NCI-H2227 (cell line): ENCODE measurements around the gene PPP2R3A.

Source experiments
- DNase-seq: peaks from one replicate; lab custom pipeline; 2025; ENCODE audit not compliant: unreplicated experiment; lab: John Stamatoyannopoulos, UW

Gene PPP2R3A

GRCh38 chr3:135970506-135971116, 5.1 kb downstream of the PPP2R3A start:
- DNase-seq = no peak

DNA sequence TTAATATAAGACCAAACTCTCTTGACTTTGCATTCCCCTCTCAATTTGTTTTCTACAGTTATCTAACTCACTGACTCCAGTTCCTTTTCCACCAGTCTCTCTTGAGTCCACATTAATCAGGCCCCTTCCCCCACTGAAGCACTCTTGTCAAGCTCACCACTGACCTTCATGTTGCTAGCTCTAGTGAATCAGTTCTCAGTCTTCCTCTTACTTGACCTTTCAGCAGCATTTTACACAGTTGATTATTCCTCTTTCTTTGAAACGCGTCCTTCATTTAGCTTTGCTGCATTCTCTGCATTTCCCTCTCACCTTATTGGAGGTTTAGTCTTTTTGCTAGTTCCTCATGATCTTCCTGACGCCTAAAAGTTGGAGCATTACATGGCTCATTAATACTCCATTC, 8.3 kb downstream of the PPP2R3A start:
- DNase-seq = no peak

DNA sequence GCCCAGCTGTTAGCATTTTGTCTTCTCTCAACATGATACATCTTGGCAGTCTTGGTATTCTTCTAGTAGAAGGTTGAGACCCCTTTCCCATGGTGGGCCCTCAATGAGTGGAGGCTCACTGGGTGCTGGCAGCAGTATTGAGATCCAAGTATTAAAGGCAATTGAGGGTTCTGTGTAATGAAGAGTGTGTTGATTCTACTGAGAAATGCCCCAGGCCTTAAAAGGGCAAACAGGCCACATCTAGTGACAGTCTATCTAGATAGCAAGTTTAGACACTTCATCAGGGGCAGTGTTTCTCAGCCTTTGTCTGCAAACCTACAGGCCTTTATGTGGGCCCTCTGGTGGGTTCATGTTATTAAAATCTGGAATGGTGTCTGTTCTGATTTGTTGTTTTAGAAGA, 9.5 kb downstream of the PPP2R3A start:
- DNase-seq = no peak

DNA sequence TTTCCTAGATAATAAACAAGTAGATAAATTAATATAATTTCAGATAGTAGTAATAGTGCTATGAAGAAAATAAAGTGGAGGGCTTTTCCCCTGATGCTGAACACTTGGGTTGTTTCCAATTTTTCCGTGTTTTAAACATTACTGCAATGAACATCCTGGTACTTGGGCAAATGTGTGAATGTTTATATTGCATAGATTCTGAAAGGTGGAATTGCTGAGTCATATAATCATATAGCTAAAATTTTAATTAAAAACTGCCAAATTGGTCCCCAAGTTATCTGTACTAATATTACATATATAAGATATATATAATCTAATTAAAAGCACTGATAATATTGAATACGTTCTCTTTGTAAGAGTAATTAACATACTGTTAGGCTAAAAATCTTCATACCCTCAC, 10.0 kb downstream of the PPP2R3A start:
- DNase-seq = no peak

GRCh38 chr3:135980343-135980742, 14.8 kb downstream of the PPP2R3A start:
- DNase-seq = no peak

GRCh38 chr3:135981701-135982403, 16.3 kb downstream of the PPP2R3A start:
- DNase-seq = no peak

- no peak for DNase-seq
These were observed 16.9 kb downstream of the PPP2R3A start for GRCh38 chr3:135982404-135982761.

DNA sequence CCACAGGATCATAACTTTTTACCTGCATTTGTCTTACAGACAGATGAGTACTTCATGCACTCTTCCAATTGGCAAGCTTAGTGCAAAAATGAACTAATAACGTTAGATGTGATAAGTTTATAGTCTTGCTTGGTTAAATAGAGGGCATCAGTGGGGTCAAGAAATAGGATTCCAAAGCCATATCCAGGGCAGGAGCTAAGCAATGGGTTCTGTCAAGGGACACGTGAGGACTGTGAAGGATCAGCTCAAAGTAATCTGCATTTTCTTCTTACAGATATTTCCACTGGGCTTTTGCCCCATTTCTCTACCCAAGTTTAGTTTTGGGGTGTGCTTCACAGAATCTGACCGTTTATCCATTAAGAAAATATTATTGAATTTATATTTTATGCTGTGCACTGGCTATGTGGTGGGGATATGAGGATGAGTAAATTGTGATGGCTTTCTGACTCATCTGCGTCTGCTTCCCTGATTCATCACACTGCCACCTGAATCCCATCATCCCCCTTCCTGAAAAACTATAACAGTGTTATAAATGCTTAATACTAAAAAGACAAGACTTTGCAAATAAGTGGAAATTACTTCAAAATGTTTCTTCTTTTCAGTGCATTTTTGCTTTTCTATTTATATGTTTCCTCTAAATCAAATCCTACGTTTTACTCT, 17.5 kb downstream of the PPP2R3A start:
- no peak for DNase-seq

DNA sequence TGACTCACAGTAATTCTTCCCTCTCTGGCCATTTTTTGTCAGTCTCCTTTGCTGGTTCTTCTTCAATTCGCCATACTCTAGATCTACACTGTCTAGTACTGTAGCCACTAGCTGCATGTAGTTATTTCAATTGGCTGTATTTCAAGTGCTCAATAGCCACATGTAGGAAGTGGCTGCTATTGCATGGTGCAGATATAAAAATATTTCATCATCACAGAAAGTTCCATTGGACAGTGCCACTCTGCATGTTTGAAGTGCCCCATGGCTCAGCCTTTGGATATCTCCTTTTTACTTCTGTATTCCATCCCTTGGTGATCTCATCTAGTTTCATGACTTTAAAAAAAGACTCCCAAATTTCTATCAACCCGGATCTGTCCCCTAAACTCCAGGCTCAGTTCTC, 22.1 kb downstream of the PPP2R3A start:
- no peak for DNase-seq

DNA sequence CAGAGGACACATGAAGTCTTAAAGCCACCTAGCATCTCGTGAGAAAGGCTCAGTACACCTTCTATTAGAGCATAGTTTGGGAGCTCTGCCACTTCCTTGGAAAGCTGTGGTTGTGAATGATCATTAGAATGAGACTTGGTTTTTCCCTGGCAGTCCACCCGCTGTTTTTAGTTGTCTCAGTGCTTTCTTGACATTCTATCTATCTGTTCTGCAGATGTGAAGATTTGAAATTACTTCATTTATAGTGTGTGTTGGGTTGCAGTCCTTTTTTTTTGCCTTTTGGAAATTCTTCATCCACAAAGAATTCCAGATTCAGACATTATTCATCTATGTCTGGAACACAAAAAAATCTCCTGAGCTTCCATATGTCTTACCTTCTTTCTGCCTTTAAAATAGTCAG, 23.7 kb downstream of the PPP2R3A start:
- no peak for DNase-seq

DNA sequence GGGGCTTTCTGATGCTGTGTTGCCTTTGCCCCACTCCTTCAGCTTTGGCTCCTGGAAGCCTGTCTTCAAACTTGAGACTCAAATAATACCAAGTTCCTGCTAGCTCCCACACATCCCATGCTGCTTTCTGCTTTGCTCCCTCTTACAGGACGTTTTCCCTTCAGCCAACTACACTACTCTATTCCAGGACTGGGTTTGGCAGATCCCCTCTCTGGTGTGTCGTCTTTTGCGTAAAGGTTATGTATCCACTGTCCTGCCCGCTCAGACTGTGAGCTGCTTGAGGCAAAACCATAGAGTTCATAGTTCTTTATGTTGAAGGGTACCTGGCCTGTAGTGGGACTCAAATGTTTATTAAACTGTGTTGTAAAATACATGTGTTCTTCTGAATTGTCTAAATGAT, 25.4 kb downstream of the PPP2R3A start:
- no peak for DNase-seq

DNA sequence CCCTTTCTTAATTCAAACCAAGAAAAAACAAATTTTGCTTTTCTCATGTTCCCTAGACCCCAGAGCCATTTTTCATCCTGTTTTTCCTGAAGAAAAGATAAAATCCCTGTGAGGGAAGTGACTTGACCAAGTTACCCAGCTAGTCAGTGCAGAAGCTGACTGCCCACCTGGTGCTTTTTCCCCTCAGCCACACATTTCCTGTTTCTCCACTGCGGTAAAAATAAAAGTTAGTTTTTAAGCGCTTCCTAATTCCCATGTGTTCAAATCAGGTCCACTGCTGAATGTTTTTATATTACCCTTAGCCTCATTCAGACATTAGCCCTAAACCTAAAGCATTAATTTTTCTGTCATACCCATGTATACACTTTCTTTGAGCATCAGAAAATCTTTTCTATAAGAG, 26.1 kb downstream of the PPP2R3A start:
- no peak for DNase-seq

GRCh38 chr3:135992072-135992471, 26.5 kb downstream of the PPP2R3A start:
- no peak for DNase-seq

DNA sequence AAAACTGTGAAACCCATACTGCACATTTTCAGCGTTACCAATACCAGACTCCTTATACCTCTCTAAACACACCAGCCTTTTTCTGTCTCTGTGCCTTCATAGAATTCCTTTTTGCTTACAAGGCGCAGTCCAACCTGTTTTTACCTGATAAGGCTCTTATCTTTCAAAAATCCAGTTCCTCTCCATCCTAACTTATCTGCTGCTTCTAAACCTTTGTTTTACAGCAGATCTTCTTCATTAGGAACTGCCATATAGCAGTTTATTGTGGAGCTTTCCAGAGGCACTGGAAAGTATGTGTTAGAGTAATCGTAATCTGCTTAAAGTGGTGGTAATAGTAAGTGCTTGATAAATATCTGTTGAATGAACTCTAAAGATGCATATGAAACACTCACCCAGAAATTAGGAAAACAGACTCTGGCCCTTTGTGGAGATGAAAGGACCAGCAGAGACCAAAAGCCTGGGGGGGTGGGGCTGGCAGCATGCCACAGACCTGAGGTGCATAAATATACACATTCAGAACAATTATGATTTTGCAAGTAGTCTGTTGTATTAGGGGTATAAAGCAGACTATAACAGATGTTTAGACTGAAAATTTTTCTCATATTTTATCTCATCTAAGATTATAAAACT, 29.3 kb downstream of the PPP2R3A start:
- DNase-seq = no peak

DNA sequence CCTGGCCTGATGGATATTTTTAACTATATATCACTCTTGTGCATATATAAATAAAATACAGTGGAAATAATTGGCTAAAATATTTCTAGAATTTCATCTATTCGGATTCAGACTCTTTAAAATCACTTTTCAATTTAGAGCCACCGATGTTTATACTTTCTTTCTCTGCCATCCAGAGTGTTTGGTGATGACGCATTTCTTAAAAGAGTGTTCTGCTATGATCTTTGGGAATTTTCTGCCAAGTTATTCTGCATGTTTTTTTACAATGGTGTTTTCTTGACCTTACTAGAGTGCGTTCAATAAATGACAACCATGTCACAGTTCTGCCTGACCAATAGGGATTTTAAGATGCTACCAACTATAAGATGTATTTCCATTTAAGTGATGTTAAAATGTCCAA, 30.2 kb downstream of the PPP2R3A start:
- DNase-seq = no peak

DNA sequence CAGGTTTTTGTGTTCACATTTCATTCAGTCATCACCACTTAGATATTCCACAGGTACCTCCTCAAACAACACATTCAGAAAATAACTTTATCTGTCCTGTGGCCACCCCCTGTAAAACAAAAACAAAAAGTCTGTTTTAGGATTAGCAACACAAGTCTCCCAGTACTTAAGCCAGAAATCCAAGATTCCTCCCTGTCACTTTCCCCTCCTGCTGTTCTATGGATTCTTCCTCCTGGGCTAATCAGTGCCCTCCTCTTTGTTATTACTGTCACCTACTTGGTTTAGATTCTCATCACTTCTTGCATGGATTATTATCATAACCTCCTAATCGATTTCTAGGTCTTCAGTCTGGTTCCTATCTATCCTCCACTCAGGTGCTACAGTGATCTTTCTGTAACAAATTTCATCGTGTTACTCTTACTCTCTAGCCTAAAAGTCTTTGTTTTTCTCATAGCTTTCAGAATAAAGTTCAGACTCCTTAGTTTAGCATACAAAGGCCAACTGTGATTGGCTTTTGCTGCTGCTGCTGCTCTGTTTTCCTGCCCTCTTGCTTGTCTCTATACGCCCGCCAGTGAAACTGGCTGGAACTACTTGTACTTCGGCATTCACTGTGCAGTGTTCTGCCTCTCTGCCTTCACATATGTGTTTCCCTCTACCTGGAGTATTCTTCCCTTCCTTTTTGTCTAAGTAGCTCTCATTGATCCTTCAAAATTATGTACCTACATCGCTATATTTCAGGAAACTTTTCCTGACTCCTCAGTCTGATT, 32.2 kb downstream of the PPP2R3A start:
- no peak for DNase-seq

DNA sequence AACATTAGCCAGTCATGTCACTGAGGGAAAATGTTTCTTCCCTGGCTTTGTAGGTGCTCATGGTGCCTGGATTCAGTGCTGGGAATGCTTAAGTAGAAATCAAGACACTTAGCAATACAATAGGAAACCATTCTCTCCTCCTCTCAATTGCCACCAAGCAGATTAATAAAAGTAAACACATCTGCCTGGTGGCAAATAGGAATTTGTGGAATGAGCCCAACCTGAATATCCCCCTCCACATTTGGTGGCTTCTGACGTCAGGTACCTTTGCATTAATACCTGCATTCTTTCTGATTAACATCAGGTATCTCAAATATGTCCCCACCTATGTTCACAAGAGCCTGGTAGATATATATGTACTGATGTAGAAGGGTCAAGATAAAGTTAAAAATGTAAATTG, 42.7 kb downstream of the PPP2R3A start:
- no peak for DNase-seq

DNA sequence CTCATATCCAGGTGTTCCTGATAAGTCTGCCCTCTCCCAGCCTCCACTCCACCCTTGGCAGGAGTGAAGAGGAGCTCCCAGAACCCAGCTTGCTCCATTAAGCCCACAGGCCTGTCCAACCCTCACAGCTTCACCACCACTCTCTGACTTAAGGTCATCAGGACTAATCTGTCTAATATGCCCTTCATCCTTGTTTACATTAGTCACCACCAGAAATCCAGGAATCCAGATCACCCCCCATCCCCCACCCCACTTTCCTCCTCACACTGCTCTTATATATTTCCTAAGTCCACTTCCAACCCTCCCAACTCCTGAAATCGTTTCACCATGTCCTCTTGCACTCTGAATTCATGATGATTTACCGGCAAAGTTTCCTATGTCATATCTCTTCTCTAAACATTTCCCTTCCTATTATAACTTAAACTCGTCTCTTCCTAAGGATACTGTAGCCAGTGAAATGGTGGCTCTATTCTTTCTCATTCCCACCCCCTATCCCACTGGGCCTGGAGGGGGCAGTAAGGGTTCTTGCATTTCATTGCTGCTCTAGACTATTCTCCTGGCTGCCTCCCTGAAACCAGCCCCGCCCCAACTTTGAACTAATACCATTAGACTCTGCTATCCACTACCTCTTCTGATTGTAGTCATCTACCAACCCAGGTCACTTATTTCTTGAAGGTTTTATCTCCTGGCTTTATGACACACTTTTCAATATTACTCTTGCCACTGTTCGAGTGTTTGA, 43.4 kb downstream of the PPP2R3A start:
- no peak for DNase-seq

GRCh38 chr3:136018876-136019275, 53.3 kb downstream of the PPP2R3A start:
- no peak for DNase-seq

DNA sequence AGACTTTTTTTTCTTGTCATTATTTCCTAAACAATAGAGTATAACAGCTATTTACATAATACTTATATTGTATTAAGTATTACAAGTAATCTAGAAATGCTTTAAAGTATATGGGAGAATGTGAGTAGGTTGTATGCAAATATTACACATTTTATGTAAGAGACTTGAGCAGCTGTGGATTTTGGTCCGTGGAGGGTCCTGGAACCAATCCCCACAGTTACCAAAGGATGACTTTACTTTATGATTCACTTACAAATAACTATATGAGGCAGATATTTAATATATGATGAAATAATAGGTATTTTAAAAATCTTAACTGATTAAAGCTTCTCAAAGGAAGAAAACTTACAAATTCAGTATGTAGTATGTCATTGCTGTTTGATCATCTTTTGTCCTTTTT, 56.3 kb downstream of the PPP2R3A start:
- no peak for DNase-seq
